Ishikawa (cell line): ENCODE data around the gene CD6.

ENCODE experiments used
- CREB1 ChIP-seq: IDR thresholded peaks from 2 replicates; pipeline ENCODE4 v1.6.1; 2012; ENCODE audit warnings: low read depth
- EP300 ChIP-seq: IDR thresholded peaks from 2 replicates; pipeline ENCODE4 v1.6.1; 2012; ENCODE audit warnings: borderline replicate concordance
- FOXM1 ChIP-seq: IDR thresholded peaks from 2 replicates; pipeline ENCODE4 v1.6.1; 2012; ENCODE audit warnings: low read depth, borderline replicate concordance
- MAX ChIP-seq: IDR thresholded peaks from 2 replicates; pipeline ENCODE4 v1.6.1; 2012
- RAD21 ChIP-seq: IDR thresholded peaks from 2 replicates; pipeline ENCODE4 v1.6.1; 2012; ENCODE audit warnings: low read depth
- REST ChIP-seq: IDR thresholded peaks from 2 replicates; pipeline ENCODE4 v1.6.1; 2012; ENCODE audit warnings: low read depth, mild to moderate bottlenecking
- TAF1 ChIP-seq: IDR thresholded peaks from 2 replicates; pipeline ENCODE4 v1.6.1; 2012; ENCODE audit warnings: low read depth, mild to moderate bottlenecking
- TCF12 ChIP-seq: IDR thresholded peaks from 2 replicates; pipeline ENCODE4 v1.6.1; 2012; ENCODE audit warnings: low read depth
- TEAD4 ChIP-seq: IDR thresholded peaks from 2 replicates; pipeline ENCODE4 v1.6.1; 2012
- YY1 ChIP-seq: IDR thresholded peaks from 2 replicates; pipeline ENCODE4 v1.6.1; 2012; ENCODE audit warnings: low read depth

GRCh38 chr11:60987577-60988277 lies 16.2 kb downstream of the CD6 start:
- TF ChIP-seq TAF1 = no peak
- no peak for TF ChIP-seq MAX
- TF ChIP-seq REST = no peak
- TF ChIP-seq FOXM1 = no peak
- TF ChIP-seq EP300 = no peak
- no peak for TF ChIP-seq TCF12
- no peak for TF ChIP-seq CREB1
- no peak for TF ChIP-seq RAD21
- no peak for TF ChIP-seq YY1
- no peak for TF ChIP-seq TEAD4
